Renal pelvis (tissue), 12 donors: Measurements from ENCODE around the gene HIPK2. TPM values are rescaled to one million over a fixed set of nuclear protein-coding genes. Genes with fewer than 3 reads are reported as not detected.

Source experiments
- DNase-seq: peaks from one replicate; pipeline ENCODE4 v3.0.0-alpha.2; 2013
- long read RNA-seq, 16 experiments: transcript quantifications; one replicate each; lab custom pipeline, GENCODE V29; 2026
- polyA plus RNA-seq, 3 donors: library from polyadenylated mRNA; unstranded; fragments of 120-200 nt; gene quantifications; one replicate each; pipeline ENCODE4 v1.2.1, GENCODE V29; 2013; ENCODE audit not compliant: insufficient read length in 3 of 3

The HIPK2 gene
- 100 to 1,000 TPM in 2 of 3 donors, 10 to 100 TPM in 1; 78.9 to 118 (median 109) TPM for polyA plus RNA-seq
- long read RNA-seq, donor 1, full-length matches to known transcripts: 1 of 1 reads
- long read RNA-seq, donor 1, partial matches to known transcripts: 0 of 1 reads
- long read RNA-seq, donor 1, other reads (novel, unspliced or antisense): 0 of 1 reads
- long read RNA-seq, donor 2, full-length matches to known transcripts: 1 of 28 reads
- long read RNA-seq, donor 2, partial matches to known transcripts: 22 of 28 reads
- long read RNA-seq, donor 2, other reads (novel, unspliced or antisense): 5 of 28 reads
- long read RNA-seq, donor 3, partial matches to known transcripts: 33 of 33 reads
- long read RNA-seq, donor 3, other reads (novel, unspliced or antisense): 0 of 33 reads
- long read RNA-seq, donor 4, partial matches to known transcripts: 20 of 20 reads
- long read RNA-seq, donor 4, other reads (novel, unspliced or antisense): 0 of 20 reads
- long read RNA-seq, donor 5, partial matches to known transcripts: 5 of 5 reads
- long read RNA-seq, donor 5, other reads (novel, unspliced or antisense): 0 of 5 reads
- long read RNA-seq, donor 6, full-length matches to known transcripts: 7 of 19 reads
- long read RNA-seq, donor 6, partial matches to known transcripts: 12 of 19 reads
- long read RNA-seq, donor 6, other reads (novel, unspliced or antisense): 0 of 19 reads
- long read RNA-seq, donor 7, partial matches to known transcripts: 57 of 57 reads
- long read RNA-seq, donor 7, other reads (novel, unspliced or antisense): 0 of 57 reads
- long read RNA-seq, donor 8: 0 reads
- long read RNA-seq, donor 9, full-length matches to known transcripts: 4 of 23 reads
- long read RNA-seq, donor 9, partial matches to known transcripts: 19 of 23 reads
- long read RNA-seq, donor 9, other reads (novel, unspliced or antisense): 0 of 23 reads
- long read RNA-seq, donor 10, full-length matches to known transcripts: 3 of 52 reads
- long read RNA-seq, donor 10, partial matches to known transcripts: 49 of 52 reads
- long read RNA-seq, donor 10, other reads (novel, unspliced or antisense): 0 of 52 reads
- long read RNA-seq, donor 11, partial matches to known transcripts: 58 of 58 reads
- long read RNA-seq, donor 11, other reads (novel, unspliced or antisense): 0 of 58 reads
- long read RNA-seq, donor 12, full-length matches to known transcripts: 2 of 33 reads
- long read RNA-seq, donor 12, partial matches to known transcripts: 31 of 33 reads
- long read RNA-seq, donor 12, other reads (novel, unspliced or antisense): 0 of 33 reads
- long read RNA-seq, donor 13, partial matches to known transcripts: 37 of 37 reads
- long read RNA-seq, donor 13, other reads (novel, unspliced or antisense): 0 of 37 reads
- long read RNA-seq, donor 14, partial matches to known transcripts: 75 of 75 reads
- long read RNA-seq, donor 14, other reads (novel, unspliced or antisense): 0 of 75 reads
- long read RNA-seq, donor 15, full-length matches to known transcripts: 2 of 2 reads
- long read RNA-seq, donor 15, partial matches to known transcripts: 0 of 2 reads
- long read RNA-seq, donor 15, other reads (novel, unspliced or antisense): 0 of 2 reads
- long read RNA-seq, donor 16, partial matches to known transcripts: 11 of 11 reads
- long read RNA-seq, donor 16, other reads (novel, unspliced or antisense): 0 of 11 reads

DNA sequence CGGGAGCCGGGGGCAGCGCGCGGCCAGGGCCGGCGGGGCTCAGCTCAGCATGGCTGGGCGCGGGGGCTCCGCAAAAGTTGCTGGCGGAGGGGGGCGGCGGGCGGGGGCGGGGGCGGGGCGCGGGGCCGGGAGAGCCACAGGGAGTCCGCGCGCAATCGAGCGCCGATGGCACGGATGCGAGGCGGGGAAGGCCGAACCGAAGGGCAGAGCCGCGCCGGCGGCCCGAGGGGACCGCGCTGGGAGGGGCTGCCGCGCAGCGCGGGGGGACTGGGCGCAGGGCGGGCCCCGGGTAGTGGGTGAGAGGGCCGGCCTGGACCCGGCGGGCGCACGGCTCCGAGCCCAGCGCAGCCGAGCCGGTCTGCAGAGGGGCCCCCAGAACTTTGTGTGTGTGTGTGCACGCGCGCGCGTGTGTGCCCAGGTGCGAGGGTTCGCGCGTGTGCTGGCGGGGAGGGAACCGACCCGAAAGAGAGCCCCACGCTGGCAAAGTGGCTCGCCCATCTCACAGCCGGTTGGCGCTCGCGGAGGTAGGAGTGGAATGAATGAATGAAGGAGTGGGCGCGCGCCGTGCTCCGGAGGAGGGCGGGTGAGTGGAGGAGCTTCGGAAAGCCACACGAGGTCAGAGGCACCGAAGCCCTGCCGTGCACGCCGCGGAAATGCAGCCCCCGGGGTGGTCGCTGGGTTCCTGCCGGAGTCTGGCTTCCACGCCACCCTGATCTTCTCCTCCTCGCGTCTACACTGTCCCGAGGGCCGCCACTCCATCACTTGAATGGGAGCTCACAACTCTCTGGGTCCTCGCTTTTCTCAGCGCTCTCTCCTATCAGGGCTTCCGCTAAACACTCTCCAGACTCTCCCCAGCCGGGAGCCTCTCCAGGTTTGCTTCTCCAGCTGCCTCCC, at the start of gene HIPK2:
Gene HIPK2 (minus strand): TSS at position 51 of the 894 bp plus-strand sequence. CDS start 375 bp downstream, outside the sequence.
- peak; percentile 85 for DNase-seq

DNA sequence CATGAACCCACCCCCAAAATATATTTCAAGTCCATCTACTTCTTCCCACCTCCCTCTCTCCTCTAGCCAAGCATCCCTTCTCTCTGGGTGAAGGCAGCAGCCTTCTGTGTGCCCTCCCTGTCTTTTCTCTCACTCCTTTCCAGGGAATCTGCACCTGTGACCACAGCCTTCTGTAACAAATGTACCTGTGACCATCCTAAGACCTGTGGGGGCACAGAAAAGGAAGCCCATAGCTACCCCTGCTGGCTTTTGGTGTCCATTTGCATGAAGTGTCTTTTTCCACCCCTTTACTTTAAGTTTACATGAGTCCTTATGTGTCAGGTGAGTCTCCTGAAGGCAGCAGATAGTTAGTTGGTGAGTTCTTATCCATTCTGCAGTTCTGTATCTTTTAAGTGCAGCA, 49.2 kb upstream of the HIPK2 start:
- no peak for DNase-seq

DNA sequence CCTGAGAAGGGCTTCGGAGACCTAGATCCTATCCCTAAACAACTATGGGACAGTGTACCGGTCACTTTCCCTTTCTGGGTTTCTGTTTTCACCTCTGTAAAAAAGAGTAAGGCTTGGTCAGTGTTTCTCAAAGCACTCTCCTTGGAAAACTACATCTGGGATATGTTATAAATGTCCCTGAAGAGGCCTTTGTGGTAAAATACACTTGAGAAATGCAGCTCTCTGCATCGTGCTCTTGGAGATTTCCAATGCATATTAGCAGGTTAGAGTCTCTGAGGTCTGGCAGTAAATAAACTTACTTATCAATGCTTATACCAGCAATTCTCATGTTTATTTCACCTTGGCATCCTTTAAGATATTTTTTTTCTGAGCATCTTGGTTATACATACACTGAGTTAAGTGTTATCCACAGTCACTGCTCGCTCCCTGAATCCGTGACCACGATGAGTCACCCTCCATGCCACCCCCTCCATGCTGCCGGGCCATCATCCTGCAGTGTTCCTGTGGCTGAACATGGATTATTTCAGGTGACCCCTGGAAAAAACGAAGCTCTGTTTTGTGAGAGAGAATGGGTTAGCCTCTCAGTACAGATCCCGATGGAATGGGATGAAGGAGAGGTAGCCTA, 48.0 kb upstream of the HIPK2 start:
- DNase-seq: no peak

DNA sequence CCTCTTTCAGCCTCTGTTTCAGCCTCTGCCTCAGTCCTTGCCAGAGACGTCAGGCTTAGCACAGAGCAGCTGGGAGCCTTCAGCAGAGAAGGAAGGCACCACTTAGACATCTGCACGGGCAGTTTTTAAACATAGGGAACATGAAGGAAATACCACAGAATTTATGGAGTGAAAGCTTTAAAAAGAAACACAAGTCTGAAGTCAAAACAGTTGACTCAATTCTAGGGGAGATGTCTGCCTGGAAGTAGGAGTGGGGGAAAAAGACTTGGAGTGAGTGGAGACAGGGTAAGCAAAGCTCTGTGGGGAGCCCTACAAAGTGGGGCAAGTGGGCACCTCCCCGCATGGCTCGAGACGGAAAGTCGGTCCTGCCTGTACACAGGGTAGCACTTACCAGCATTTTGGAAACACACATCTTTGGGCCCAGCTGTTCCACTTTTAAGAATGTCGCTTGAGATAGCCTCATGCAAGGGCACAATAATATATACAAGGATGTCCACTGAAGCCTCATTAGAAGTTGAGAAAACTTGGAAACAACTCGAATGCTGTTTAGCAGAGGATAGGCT, 46.2 kb upstream of the HIPK2 start:
- peak; percentile 71 for DNase-seq

DNA sequence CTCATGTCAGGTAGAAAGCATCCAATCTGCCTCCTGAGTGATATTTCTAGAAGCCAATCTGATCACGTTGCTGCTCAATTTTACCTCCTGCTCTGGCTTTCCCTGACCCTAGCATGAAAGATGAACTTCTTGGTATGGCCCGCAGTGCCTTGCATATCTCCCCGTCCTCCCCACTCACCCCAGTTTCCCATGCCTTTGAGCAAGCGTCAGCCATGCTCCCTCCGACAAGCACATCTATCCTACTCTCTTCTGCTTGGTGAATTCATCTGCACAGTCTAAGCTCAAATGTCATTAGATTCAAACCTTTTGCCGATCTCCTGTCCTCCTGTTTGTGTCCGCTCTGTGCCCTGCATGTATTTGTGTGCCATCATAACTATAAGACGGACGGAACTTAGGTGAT, 45.1 kb upstream of the HIPK2 start:
- DNase-seq: no peak

DNA sequence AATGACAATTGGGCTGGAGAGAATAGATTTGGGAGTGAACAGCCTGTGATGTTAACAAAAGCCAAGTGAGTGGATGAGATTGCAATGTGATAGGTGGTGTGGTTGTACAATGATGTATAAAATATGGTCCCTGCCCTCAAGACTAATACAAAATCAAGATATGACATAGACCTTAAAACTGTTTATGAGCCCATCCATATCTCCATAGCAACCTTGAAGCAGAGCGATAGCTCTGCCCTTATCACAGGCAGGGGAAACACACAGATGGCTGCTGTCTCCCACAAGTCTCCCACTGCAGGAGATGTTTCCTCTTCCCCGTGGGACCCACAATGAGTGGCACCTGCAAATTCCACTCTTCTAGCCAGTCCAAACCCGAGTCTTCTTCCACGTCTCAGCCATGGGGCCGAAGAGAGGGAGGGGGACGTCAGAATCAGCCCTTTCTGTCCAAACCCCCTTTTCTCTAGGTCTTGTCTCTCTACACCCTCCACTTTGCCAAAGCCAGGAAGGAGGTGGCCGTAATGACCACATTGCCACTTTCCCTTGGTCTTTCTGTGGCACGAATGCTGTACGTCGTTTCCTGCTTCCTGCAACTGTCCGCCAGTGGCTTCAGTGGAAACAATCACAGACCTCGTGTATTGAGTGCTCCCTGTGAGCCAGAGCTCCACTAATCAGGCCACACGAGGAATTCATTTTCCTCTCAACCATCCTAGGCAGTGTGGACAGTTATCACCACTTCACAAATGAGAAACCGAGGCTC, 43.7 kb upstream of the HIPK2 start:
- no peak for DNase-seq

DNA sequence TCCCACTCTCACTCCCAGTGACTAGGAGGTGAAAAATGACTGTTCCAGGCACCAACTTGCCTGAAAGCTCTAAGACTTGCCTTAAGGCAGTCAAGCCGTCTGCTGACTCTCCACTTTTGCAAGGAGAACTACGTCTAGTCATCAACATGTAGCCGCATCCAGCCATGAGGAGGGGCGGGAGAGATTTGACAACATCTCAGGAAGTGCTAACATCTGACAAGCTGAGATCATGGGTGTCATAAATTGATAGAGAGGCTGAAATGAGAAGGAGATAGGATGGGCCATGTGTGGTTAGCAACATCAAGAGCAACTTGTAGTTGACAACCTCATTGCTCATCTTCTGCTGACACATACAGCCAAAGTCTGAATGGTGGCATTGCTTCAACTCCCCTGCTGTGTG, 42.3 kb upstream of the HIPK2 start:
- no peak for DNase-seq

DNA sequence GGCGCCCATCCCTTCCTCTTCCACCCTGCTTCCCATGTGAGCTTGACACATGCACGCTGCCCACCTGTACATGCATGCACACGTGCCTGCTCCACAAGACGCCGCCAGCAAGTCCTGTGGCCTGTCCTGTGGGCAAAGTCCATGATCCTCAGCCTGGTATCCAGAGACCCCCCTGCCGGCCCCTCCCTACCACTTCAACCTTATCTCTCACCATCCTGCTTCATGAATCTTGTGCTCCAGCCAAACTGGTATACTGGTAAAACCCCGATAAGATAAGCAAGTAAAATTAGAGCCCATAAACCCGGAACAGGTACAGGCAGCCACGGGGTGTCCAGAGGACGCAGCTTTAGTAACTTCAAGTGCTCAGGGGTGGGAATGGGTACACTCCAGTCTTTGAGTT, 39.5 kb upstream of the HIPK2 start:
- no peak for DNase-seq

DNA sequence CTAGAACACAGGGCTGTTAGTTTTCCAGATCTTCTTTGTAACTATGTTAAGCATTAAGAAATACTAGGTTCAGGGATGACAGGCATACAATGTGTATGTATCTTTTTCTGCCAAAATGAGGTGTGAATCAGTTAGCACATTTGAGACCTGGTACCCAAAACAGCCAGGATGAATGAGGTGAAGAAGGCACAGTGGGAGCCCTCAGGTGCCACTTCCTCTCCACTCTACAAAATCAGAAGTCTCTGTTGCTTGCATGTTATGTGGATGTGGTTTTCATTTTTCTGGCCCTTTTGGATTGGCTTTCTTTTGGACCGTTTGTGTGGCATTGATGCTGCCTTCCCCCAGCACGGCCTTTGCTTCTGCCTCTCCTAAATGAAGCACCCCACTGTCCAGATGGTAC, 35.9 kb upstream of the HIPK2 start:
- no peak for DNase-seq

DNA sequence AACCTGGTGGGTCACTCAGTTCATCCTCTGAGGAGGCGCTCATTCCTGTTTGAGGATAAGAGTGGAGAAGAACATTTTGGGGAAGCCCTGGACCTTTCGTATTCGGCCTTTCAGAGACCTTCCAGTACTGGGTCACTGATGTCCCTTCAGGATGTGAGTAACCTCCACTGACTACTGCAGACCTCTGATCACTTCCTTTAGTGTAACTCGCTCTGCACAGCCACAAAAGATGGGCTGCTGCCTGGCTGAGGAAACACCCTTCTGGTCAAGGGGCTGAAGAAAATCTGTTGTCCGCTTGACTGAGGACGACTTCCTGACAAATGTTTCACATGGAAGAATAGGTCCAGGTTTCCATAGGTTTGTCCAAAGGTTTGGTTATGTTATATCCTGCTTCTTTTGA, 35.4 kb upstream of the HIPK2 start:
- DNase-seq: no peak

DNA sequence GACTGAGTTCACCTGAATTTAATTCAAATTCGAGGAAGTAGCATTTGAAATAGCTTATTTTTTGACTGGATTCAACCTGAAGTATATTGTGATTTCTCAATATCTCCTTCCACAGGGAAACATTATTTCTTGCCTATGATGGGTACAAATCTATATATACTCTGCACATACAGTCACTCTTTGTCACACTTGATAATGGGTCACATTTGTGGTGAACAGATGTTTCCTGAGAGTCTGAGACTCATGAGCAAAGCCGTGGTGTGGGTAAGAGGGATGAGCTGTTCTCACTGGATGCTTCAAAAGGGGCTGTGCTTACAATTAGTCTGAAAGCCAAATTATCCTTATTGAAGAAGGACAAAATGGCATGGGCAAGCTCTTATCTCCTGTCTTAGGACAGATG, 33.3 kb upstream of the HIPK2 start:
- no peak for DNase-seq

DNA sequence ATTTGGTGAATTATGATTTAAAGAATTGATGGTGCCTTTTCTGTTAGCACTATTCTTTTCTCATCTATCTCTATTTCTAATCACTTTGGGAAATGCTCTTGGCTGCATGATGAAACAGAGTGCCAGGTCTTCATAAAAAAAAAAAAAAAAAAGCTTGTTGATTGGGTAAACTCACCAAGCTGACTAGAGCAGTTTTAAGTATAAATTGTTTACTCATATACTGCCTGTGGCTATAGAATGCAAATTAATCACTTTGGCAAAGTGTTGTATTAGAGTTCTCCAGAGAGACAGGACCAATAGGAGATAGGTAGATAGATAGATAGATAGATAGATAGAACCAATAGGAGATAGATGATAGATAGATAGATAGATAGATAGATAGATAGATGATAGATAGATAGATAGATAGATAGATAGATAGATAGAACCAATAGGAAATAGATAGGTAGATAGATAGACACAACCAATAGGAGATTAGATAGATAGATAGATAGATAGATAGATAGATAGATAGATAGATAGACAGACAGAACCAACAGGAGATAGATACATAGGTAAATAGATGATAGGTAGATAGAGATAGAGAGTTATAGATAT, 31.1 kb upstream of the HIPK2 start:
- DNase-seq: no peak

DNA sequence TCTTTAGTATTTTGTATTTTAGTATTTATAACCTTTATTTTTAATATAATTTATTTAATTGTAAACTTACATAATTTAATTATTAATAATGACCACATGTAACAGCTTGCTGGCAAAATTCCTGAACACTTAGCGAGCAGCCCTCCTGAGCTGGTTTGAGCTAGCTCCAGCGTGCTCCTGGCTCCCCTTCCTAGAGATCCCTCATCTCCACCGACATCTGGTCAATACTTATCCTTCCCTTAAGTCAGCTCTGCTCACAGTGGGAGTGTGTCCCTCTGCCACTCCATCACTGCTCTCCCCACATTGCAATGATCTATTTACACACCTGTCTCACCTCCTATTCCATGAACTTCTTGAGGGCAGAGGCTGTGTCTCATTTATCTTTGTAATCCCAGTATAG, 30.6 kb upstream of the HIPK2 start:
- DNase-seq: no peak

DNA sequence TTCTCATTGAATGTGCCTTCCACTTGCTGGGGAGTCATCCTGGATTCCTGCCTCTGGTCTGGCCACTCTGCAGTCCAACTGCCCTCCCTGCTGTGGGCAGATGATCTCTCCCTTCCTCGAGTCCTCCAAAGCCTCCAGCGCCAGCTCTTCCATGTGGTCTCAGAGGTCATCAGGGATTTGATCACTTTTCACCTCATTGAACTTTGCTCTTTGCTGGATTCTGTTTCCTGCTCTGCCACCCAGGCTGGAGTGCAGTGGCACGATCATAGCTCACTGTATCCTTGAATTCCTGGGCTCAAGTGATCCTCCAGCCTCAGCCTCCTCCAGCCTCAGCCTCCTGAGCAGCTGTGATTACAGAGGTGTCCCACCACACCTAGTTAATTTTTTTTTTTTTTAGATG, 29.2 kb upstream of the HIPK2 start:
- DNase-seq: no peak

DNA sequence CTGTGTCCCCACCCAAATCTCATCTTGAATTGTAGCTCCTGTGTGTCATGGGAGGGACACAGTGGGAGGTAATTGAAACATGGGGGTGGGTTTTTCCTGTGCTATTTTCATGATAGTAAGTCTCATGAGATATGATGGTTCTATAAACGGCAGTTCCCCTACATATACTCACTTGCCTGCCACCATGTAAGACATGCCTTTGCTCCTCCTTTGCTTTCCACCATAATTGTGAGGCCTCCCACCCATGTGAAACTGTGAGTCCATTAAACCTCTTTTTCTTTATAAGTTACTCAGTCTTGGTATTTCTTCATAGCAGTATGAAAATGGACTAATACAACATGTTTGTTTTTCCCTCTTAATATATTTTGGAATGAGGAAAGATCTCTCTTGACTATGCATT, 26.8 kb upstream of the HIPK2 start:
- DNase-seq: no peak

DNA sequence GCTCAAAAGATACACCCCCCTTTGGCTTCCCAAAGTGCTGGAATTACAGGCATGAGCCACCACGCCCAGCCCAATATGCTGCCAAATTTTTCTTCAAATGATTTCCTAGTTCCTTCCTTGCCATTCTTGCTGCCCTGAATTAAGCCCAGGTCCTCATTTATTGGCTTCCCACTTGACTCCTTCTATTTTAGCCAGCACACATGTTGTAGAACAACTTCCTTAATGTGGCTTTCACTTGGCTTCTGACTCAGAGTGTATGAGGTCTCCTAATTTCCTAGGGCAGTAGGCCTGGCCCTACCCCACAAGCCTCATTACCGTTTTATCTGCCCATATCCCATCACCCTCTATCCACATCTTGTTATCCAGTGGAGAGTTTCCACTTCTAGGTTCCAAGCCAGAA, 21.8 kb upstream of the HIPK2 start:
- no peak for DNase-seq

DNA sequence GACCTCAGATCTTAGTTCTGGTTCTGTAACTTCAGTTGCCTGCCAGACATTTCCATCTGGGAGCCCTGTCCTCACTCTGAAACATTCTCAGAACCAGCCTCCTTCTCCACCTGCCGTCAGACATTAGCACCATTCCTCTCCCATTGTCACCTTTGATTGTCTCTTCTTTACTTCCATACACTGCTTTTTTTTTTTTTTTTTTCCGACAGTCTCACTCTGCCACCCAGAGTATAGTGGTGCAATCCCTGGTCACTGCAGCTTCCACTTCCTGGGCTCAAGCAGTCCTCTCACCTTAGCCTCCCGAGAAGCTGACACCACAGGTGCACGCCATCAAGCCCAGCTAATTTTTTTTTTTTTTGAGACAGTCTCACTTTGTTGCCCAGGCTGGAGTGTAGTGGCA, 21.1 kb upstream of the HIPK2 start:
- no peak for DNase-seq

DNA sequence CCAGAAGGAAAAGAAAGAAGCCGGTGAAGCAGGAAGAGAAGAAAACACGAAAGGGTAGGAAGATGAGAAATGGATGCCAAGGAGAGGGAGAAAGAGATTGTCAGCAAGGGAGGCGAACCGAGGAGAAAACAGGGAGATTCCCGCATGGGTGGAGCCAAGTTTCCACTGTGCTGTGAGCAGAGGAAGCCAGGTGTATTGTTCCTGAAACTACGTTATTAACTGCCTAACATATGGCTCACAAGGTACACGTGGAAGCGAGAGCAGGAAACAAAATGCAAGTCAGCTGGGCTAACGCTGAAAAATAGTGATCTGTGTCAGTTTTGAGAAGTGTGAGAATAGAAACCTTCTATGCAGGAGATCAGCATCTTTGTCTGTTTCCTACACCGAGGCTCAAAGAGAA, 20.4 kb upstream of the HIPK2 start:
- peak; percentile 10 for DNase-seq
